GM18870 (cell line): Measurements from ENCODE around the gene DCAF6.
"Not testable (repeated sequence)": the region's sequence is repeated elsewhere in the genome, so short reads cannot be mapped to it uniquely, and the experiment has no call there.

ENCODE experiments used
- ATAC-seq: cut with Tn5 transposase; IDR thresholded peaks from one replicate; pipeline ENCODE4 v1.9.1; 2021; ENCODE audit warnings: moderate library complexity; ENCODE audit not compliant: unreplicated experiment

DCAF6 gene, protein sequence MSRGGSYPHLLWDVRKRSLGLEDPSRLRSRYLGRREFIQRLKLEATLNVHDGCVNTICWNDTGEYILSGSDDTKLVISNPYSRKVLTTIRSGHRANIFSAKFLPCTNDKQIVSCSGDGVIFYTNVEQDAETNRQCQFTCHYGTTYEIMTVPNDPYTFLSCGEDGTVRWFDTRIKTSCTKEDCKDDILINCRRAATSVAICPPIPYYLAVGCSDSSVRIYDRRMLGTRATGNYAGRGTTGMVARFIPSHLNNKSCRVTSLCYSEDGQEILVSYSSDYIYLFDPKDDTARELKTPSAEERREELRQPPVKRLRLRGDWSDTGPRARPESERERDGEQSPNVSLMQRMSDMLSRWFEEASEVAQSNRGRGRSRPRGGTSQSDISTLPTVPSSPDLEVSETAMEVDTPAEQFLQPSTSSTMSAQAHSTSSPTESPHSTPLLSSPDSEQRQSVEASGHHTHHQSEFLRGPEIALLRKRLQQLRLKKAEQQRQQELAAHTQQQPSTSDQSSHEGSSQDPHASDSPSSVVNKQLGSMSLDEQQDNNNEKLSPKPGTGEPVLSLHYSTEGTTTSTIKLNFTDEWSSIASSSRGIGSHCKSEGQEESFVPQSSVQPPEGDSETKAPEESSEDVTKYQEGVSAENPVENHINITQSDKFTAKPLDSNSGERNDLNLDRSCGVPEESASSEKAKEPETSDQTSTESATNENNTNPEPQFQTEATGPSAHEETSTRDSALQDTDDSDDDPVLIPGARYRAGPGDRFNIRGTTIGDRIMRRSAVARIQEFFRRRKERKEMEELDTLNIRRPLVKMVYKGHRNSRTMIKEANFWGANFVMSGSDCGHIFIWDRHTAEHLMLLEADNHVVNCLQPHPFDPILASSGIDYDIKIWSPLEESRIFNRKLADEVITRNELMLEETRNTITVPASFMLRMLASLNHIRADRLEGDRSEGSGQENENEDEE

GRCh38 chr1:167936068-167936929 lies at the start of gene DCAF6:
Gene DCAF6 (plus strand): TSS chr1:167936683. CDS start chr1:167936912, 229 bp downstream.
- peak; percentile 80 for ATAC-seq

DNA sequence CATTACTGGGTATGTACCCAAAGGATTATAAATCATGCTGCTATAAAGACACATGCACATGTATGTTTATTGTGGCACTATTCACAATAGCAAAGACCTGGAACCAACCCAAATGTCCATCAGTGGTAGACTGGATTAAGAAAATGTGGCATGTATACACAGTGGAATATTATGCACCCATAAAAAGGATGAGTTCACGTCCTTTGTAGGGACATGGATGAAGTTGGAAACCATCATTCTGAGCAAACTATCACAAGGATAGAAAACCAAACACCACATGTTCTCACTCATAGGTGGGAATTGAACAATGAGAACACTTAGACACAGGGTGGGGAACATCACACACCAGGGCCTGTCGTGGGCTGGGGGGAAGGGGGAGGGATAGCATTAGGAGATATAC lies 49.3 kb upstream of the DCAF6 start:
- ATAC-seq: not testable (repeated sequence)

- no peak for ATAC-seq
These were observed 46.1 kb upstream of the DCAF6 start for GRCh38 chr1:167890400-167890799.

DNA sequence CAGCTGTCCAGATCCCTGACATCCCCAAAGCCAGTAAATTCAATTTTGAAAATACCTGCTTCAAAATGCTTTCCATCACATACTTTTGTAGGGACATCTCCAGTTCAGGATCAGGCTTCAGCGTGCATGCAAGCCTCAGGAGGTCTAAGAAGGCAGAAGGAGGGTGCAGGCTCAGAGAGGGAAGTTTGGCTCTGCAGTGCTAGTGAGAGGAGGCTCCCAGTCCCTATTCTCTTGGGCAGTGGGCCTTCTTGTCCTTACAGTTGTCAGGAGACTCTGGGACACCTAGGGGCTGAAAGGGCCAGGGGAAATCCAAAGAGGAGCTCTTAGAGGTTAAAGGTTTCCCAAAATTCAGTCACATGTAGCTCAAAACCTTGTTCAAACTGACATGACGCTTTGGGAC lies 42.7 kb upstream of the DCAF6 start:
- no peak for ATAC-seq

DNA sequence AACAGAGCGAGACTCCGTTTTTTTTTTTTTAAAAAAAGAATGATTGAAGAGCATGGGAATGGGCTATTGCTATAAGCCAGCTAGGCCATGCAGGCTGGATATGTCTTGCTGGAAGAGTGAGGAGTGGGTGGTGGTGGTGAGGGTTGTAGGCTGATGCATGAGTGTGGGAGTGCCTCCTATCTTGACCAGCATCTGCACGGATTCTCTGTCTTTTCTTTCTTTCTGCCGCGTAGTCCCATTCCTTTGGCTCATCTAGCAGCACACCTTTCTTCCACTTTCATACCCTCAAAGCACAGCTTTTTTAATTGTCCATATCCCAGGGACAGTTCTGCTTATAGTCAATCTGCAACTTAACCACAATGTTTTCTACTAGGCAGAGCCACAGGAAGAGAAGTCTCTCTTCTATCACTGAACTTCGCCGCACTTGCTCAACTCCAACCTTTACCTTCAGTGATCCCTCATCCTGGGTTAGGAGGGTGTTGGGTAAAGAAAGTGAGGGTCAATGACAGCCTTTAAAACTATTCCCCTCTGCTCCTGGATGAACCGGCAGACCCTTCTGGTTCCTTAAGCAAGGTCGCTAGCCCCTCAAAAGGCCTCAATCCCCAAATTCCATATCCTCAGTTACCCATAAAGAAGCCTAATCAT lies 37.8 kb upstream of the DCAF6 start:
- ATAC-seq: no peak

GRCh38 chr1:167899253-167899681 lies 37.2 kb upstream of the DCAF6 start:
- peak; percentile 93 for ATAC-seq

DNA sequence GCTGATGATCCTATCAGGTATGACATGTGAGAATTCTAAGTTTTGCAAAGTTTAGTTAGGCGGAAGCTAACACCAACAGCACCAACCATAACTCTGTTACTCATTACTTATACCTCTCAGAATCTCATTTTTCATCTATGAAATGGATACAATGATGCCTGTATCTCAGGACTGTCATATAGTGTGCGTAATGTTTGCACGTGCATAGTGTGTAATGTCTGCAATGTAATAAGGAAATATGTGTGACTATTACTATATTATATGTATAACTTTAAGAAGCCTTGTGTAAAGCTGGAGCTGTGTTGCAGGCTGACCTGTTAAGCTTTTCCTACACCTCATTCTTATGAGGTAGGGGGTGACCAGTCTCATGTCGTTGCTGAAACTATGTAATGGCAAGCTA lies 35.6 kb upstream of the DCAF6 start:
- no peak for ATAC-seq

- ATAC-seq: no peak
These were observed 31.8 kb upstream of the DCAF6 start for GRCh38 chr1:167904652-167905130.

GRCh38 chr1:167905182-167905581 lies 31.3 kb upstream of the DCAF6 start:
- no peak for ATAC-seq

GRCh38 chr1:167905671-167906070 lies 30.8 kb upstream of the DCAF6 start:
- ATAC-seq: no peak

- peak; percentile 42 for ATAC-seq
These were observed 26.7 kb upstream of the DCAF6 start for GRCh38 chr1:167909691-167910180.

DNA sequence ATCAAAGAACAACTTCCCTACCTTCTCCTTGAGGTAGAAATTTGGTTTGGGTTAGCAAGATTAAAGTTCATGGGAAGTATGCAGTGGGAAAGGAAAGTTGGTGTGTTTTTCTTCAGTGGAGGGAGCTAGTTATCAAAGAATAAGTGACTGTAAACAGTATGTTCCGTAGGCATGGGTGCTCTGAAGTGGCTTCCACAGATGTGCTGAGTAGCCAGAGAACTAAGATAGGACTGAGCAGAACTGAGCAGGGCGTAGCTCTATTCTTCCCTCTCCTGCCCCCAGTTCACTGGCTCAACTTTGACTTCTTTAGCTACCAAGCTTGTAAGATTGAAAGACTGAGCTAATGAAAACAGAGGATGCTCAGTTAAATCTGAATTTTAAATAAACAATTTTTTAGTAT lies 26.0 kb upstream of the DCAF6 start:
- no peak for ATAC-seq

DNA sequence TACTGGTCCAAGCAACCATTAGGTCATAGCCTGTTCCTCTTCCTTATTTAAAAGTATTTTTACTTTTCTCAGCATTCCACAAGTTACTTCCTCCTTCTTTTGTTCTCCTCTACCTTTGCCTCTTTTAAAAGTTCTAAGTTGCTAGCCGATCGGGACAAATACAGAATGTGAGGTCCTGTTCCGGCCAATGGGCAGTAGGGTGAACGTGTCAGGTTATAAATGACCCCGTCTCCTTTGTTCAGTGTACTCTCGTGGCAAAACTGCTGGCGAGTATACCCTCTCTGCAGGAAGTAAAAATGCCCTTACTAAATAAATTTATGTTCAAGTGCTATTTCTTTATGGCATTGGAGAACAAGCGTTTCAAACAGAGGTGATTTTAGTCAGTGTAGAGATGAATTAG lies 25.1 kb upstream of the DCAF6 start:
- no peak for ATAC-seq

DNA sequence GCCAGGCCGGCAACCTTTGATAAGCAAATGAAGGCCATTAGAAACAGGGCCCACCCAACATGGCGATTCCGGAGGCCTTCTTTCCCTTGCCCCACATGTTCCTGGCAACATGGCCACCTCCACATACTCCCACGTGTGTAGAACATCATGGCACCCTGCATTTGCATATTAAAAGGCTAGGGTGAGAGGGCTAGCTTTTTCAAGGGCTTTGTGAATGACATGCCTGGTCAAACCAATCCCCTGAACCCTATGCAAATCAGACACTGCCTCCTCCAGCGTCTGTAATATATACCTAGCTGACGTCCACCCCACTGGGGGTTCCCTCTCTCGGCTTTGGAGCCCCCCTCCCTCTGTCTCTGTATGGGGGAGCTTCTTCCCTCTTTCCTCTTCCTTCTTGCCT lies 24.2 kb upstream of the DCAF6 start:
- no peak for ATAC-seq

DNA sequence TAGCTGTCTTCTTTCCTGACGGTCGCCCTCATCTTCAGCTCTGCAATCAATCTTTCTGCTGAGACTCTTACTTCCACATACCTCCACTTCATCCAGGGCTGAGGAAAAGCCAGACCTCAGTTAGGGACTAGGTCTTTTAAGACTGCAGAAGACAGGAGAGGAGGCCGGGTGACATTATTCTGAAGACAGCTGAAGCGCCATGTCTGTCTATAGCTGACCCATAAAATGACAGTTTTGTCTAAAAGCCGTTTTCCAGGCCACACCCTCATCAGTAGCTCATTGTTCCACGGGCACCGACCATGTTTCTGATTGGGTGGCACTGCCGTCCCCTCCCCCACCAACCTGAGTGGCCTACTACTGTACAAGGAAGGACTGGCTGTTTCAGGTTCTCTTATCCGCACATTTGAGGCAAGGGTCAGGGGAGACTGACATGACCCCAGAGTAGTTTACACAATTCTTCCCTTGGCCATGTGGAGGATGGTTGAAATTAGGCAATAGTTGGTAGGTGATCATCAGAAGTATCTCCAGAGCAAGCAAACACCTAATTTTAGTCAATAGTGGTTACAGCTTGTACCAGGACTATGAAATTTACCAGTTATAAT lies 22.5 kb upstream of the DCAF6 start, which contains the start of gene ADCY10:
TSS of gene ADCY10 (minus strand) at position 240 of the 602 bp plus-strand sequence. CDS start 8,994 bp downstream, outside the sequence.
- ATAC-seq: no peak

DNA sequence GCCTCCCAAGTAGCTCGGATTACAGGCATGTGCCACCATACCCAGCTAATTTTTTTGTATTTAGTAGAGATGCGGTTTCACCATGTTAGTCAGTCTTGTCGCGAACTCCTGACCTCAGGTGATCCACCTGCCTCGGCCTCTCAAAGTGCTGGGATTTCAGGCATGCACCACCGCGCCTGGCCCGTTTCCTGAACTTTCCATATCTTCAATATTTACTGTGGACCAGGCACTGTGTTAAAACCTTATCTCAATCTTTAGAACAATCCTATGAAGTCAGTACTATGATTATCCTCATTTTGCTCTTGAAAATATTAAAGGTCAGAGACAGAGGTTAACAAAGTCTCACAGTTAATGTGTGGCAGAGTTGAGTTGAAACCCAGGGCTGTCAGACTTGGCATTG lies 20.9 kb upstream of the DCAF6 start:
- ATAC-seq: no peak

DNA sequence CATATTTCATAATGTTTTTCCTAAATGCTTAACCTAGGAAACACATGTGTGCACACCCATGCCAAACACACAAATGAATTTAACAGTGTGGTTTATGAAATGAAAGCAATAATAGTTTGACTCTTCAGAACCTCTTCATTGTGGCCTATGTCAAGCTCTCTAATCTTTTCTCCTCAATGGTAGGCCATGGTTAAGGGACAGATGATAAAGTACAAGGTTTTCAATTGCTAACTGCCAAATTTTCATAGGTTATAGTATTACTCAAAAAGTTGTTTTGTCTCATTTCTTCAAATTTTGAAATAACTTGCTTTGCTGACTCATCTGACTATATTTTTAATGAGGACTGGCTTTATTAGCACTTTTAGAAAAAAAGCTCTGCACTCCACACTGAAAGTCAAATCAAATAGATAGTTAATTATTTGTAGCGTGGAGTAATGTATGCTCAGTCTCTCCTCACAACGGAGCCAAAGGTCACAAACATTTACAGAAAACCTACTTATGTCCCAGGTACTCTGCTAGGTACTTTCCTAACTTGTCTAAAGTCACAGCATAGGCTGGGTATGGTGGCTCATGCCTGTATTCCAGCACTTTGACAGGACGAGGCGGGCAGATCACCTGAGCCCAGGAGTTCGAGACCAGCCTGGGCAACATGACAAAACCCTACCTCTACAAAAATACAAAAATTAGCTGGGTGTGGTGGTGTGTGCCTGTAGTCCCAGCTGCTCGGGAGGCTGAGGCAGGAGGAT lies 19.5 kb upstream of the DCAF6 start:
- no peak for ATAC-seq

DNA sequence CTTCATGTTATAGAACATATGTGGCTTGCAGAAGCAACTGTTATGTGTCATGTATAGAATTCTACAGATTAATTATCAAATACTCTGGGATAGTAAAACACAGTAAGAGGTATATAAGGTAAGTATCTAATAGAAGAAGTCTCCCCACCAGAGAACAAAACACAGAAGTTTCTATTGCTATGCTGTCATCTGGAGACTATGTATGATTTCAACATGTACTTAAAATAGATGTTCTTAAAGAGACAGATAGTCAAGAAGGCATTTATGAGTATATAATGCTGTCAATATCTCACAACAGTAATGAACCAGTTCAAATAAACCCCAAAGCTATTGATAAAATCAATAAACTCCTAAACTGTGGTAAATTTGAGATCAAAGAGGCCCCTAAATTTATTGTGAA lies 14.5 kb upstream of the DCAF6 start:
- ATAC-seq: no peak

- ATAC-seq: no peak
These were observed 13.8 kb upstream of the DCAF6 start for GRCh38 chr1:167922611-167923074.
